ENCODE data around the gene MCAM.
A peak's percentile ranks its signal among the peaks of the same experiment; 100 is the strongest.

MCAM gene

GRCh38 chr11:119316729-119317591 lies at the start of gene MCAM:
Gene MCAM, minus strand, starts transcription at chr11:119317130. Its CDS starts 29 bp downstream, at chr11:119317101.
- Histone ChIP-seq H3K27ac (ENCODE audit: low read depth in 2 of 2, low read length in 2 of 2) (peak within 1 kb of the TSS; percentile 70 to 83), H3K9me3 (ENCODE audit: control insufficient read depth in 2 of 2, low read length in 2 of 2) (no peaks in the 10 kb centered on the region), H3K4me1 (ENCODE audit: control insufficient read depth in 2 of 2, insufficient read depth in 2 of 2, low read length in 2 of 2) (peaks cover 19 to 44% of the 10 kb centered on the region in 2 donors), H3K36me3 (ENCODE audit: control insufficient read depth in 2 of 2, insufficient read depth in 2 of 2, low read length in 2 of 2) (no peaks in the 10 kb centered on the region), H3K4me3 (ENCODE audit: low read length in 2 of 2) (peak within 1 kb of the TSS; percentile 66 to 69), H3K27me3 (ENCODE audit: control insufficient read depth in 2 of 2, insufficient read depth in 2 of 2, low read length in 2 of 2) (peaks cover 18 to 46% of the 10 kb centered on the region in 2 donors), H3K9ac (ENCODE audit: low read depth in 1 of 2, low read length in 2 of 2) (peak within 1 kb of the TSS; percentile 59 to 65)

- H3K36me3 ChIP-seq (ENCODE audit: control insufficient read depth in 2 of 2, insufficient read depth in 2 of 2, low read length in 2 of 2) = no peaks in the 10 kb centered on the region
- H3K4me3 ChIP-seq (ENCODE audit: low read length in 2 of 2) = peak overlapping the region; percentile 27 to 32
- peaks cover 54 to 66% of the 10 kb centered on the region in 2 donors for H3K4me1 ChIP-seq (ENCODE audit: control insufficient read depth in 2 of 2, insufficient read depth in 2 of 2, low read length in 2 of 2)
- H3K9me3 ChIP-seq (ENCODE audit: control insufficient read depth in 2 of 2, low read length in 2 of 2) = no peaks in the 10 kb centered on the region
- H3K9ac ChIP-seq (ENCODE audit: low read depth in 1 of 2, low read length in 2 of 2) = peak overlapping the region in 1 of 2 donors; percentile 30
- H3K27ac ChIP-seq (ENCODE audit: low read depth in 2 of 2, low read length in 2 of 2) = peak overlapping the region; percentile 44 to 93
- H3K27me3 ChIP-seq (ENCODE audit: control insufficient read depth in 2 of 2, insufficient read depth in 2 of 2, low read length in 2 of 2) = peaks cover 4 to 13% of the 10 kb centered on the region in 2 donors
Observed at GRCh38 chr11:119365071-119365591, 48.2 kb upstream of the MCAM start.

- Histone ChIP-seq H3K9ac (ENCODE audit: low read depth in 1 of 2, low read length in 2 of 2) (peak overlapping the region in 1 of 2 donors; percentile 70), H3K27me3 (ENCODE audit: control insufficient read depth in 2 of 2, insufficient read depth in 2 of 2, low read length in 2 of 2) (peaks cover 4 to 13% of the 10 kb centered on the region in 2 donors), H3K27ac (ENCODE audit: low read depth in 2 of 2, low read length in 2 of 2) (peak overlapping the region; percentile 44 to 93), H3K4me1 (ENCODE audit: control insufficient read depth in 2 of 2, insufficient read depth in 2 of 2, low read length in 2 of 2) (peaks cover 45 to 56% of the 10 kb centered on the region in 2 donors), H3K9me3 (ENCODE audit: control insufficient read depth in 2 of 2, low read length in 2 of 2) (no peaks in the 10 kb centered on the region), H3K4me3 (ENCODE audit: low read length in 2 of 2) (peak overlapping the region; percentile 53 to 68), H3K36me3 (ENCODE audit: control insufficient read depth in 2 of 2, insufficient read depth in 2 of 2, low read length in 2 of 2) (peaks cover 0 to 4% of the 10 kb centered on the region in 2 donors)
Observed at GRCh38 chr11:119363851-119364590, 47.1 kb upstream of the MCAM start.

- H3K4me3 ChIP-seq (ENCODE audit: low read length in 2 of 2) = peak overlapping the region; percentile 53 to 68
- H3K4me1 ChIP-seq (ENCODE audit: control insufficient read depth in 2 of 2, insufficient read depth in 2 of 2, low read length in 2 of 2) = peaks cover 38 to 49% of the 10 kb centered on the region in 2 donors
- H3K9me3 ChIP-seq (ENCODE audit: control insufficient read depth in 2 of 2, low read length in 2 of 2) = no peaks in the 10 kb centered on the region
- peak overlapping the region; percentile 47 to 70 for H3K9ac ChIP-seq (ENCODE audit: low read depth in 1 of 2, low read length in 2 of 2)
- H3K36me3 ChIP-seq (ENCODE audit: control insufficient read depth in 2 of 2, insufficient read depth in 2 of 2, low read length in 2 of 2) = peaks cover 0 to 7% of the 10 kb centered on the region in 2 donors
- peak overlapping the region; percentile 38 to 41 for H3K27ac ChIP-seq (ENCODE audit: low read depth in 2 of 2, low read length in 2 of 2)
- H3K27me3 ChIP-seq (ENCODE audit: control insufficient read depth in 2 of 2, insufficient read depth in 2 of 2, low read length in 2 of 2) = peaks cover 4 to 13% of the 10 kb centered on the region in 2 donors
Observed at GRCh38 chr11:119363081-119363850, 46.3 kb upstream of the MCAM start.

- Histone ChIP-seq H3K27ac (ENCODE audit: low read depth in 2 of 2, low read length in 2 of 2) (peak overlapping the region in 1 of 2 donors; percentile 41), H3K9ac (ENCODE audit: low read depth in 1 of 2, low read length in 2 of 2) (peak overlapping the region; percentile 17 to 70), H3K9me3 (ENCODE audit: control insufficient read depth in 2 of 2, low read length in 2 of 2) (no peaks in the 10 kb centered on the region), H3K27me3 (ENCODE audit: control insufficient read depth in 2 of 2, insufficient read depth in 2 of 2, low read length in 2 of 2) (peaks cover 6 to 13% of the 10 kb centered on the region in 2 donors), H3K4me1 (ENCODE audit: control insufficient read depth in 2 of 2, insufficient read depth in 2 of 2, low read length in 2 of 2) (peaks cover 32 to 43% of the 10 kb centered on the region in 2 donors), H3K4me3 (ENCODE audit: low read length in 2 of 2) (peak overlapping the region; percentile 53 to 68), H3K36me3 (ENCODE audit: control insufficient read depth in 2 of 2, insufficient read depth in 2 of 2, low read length in 2 of 2) (peaks cover 0 to 10% of the 10 kb centered on the region in 2 donors)
Observed at GRCh38 chr11:119362741-119363080, 45.8 kb upstream of the MCAM start.

- Histone ChIP-seq H3K4me3 (ENCODE audit: low read length in 2 of 2) (peak overlapping the region; percentile 53 to 68), H3K27me3 (ENCODE audit: control insufficient read depth in 2 of 2, insufficient read depth in 2 of 2, low read length in 2 of 2) (peaks cover 6 to 13% of the 10 kb centered on the region in 2 donors), H3K9ac (ENCODE audit: low read depth in 1 of 2, low read length in 2 of 2) (peak overlapping the region in 1 of 2 donors; percentile 17), H3K27ac (ENCODE audit: low read depth in 2 of 2, low read length in 2 of 2) (peak overlapping the region; percentile 9 to 41), H3K9me3 (ENCODE audit: control insufficient read depth in 2 of 2, low read length in 2 of 2) (no peaks in the 10 kb centered on the region), H3K36me3 (ENCODE audit: control insufficient read depth in 2 of 2, insufficient read depth in 2 of 2, low read length in 2 of 2) (peaks cover 0 to 10% of the 10 kb centered on the region in 2 donors), H3K4me1 (ENCODE audit: control insufficient read depth in 2 of 2, insufficient read depth in 2 of 2, low read length in 2 of 2) (peaks cover 27 to 38% of the 10 kb centered on the region in 2 donors)
Observed at GRCh38 chr11:119361941-119362725, 45.2 kb upstream of the MCAM start.

- Histone ChIP-seq H3K27ac (ENCODE audit: low read depth in 2 of 2, low read length in 2 of 2) (no peak overlapping the region), H3K9me3 (ENCODE audit: control insufficient read depth in 2 of 2, low read length in 2 of 2) (no peaks in the 10 kb centered on the region), H3K4me3 (ENCODE audit: low read length in 2 of 2) (no peak overlapping the region), H3K4me1 (ENCODE audit: control insufficient read depth in 2 of 2, insufficient read depth in 2 of 2, low read length in 2 of 2) (peaks cover 19 to 32% of the 10 kb centered on the region in 2 donors), H3K9ac (ENCODE audit: low read depth in 1 of 2, low read length in 2 of 2) (peak overlapping the region in 1 of 2 donors; percentile 23), H3K36me3 (ENCODE audit: control insufficient read depth in 2 of 2, insufficient read depth in 2 of 2, low read length in 2 of 2) (peaks cover 0 to 10% of the 10 kb centered on the region in 2 donors), H3K27me3 (ENCODE audit: control insufficient read depth in 2 of 2, insufficient read depth in 2 of 2, low read length in 2 of 2) (peaks cover 6 to 13% of the 10 kb centered on the region in 2 donors)
Observed at GRCh38 chr11:119361056-119361787, 44.3 kb upstream of the MCAM start.

- H3K4me3 ChIP-seq (ENCODE audit: low read length in 2 of 2) = no peak overlapping the region
- no peak overlapping the region for H3K9ac ChIP-seq (ENCODE audit: low read depth in 1 of 2, low read length in 2 of 2)
- peaks cover 9 to 17% of the 10 kb centered on the region in 2 donors for H3K4me1 ChIP-seq (ENCODE audit: control insufficient read depth in 2 of 2, insufficient read depth in 2 of 2, low read length in 2 of 2)
- H3K27ac ChIP-seq (ENCODE audit: low read depth in 2 of 2, low read length in 2 of 2) = no peak overlapping the region
- H3K9me3 ChIP-seq (ENCODE audit: control insufficient read depth in 2 of 2, low read length in 2 of 2) = no peaks in the 10 kb centered on the region
- H3K27me3 ChIP-seq (ENCODE audit: control insufficient read depth in 2 of 2, insufficient read depth in 2 of 2, low read length in 2 of 2) = peaks cover 7 to 15% of the 10 kb centered on the region in 2 donors
- H3K36me3 ChIP-seq (ENCODE audit: control insufficient read depth in 2 of 2, insufficient read depth in 2 of 2, low read length in 2 of 2) = peaks cover 0 to 10% of the 10 kb centered on the region in 2 donors
Observed at GRCh38 chr11:119359365-119360214, 42.7 kb upstream of the MCAM start.
